DND-41 (cell line): Measurements from ENCODE around the gene UNC45B.

ENCODE experiments used
- ATAC-seq: fragments of 200-7000 bp; cut with Tn5 transposase; 3 replicates; pipeline ENCODE4 v1.9.1; 2021; ENCODE audit warnings: low read depth; ENCODE audit not compliant: insufficient read depth
- DNase-seq: peaks from one replicate; pipeline ENCODE4 v3.0.0-alpha.2; 2020
- H2AFZ ChIP-seq: 2 replicates; pipeline ENCODE4 v1.6.0; 2012; ENCODE audit warnings: low read depth, low read length
- H3K27ac ChIP-seq: 2 replicates; pipeline ENCODE4 v1.5.1; 2012; ENCODE audit warnings: low read length, inconsistent platforms
- H3K27me3 ChIP-seq: fragments of 200-600 bp; sonication (generic); 2 replicates; pipeline ENCODE4 v1.6.0; 2012; ENCODE audit warnings: low read length, mild to moderate bottlenecking, inconsistent platforms; ENCODE audit not compliant: insufficient read depth, poor library complexity
- H3K36me3 ChIP-seq: 2 replicates; pipeline ENCODE4 v1.5.1; 2012; ENCODE audit warnings: low read length, inconsistent platforms; ENCODE audit not compliant: insufficient read depth
- H3K4me1 ChIP-seq: 2 replicates; pipeline ENCODE4 v1.5.1; 2012; ENCODE audit warnings: mild to moderate bottlenecking, low read length; ENCODE audit not compliant: insufficient read depth
- H3K4me2 ChIP-seq: 2 replicates; pipeline ENCODE4 v1.6.0; 2012; ENCODE audit warnings: mild to moderate bottlenecking, moderate library complexity, low read length, inconsistent platforms; ENCODE audit not compliant: insufficient read depth
- H3K4me3 ChIP-seq, 2 experiments: fragments of 200-600 bp in 1 of 2; shearing (Covaris generic) in 1 of 2; 2 replicates each; pipeline ENCODE4 v1.5.1; 2012 to 2016; ENCODE audit warnings: inconsistent platforms in 2 of 2, low read length in 2 of 2, mild to moderate bottlenecking in 2 of 2, low read depth in 1 of 2, moderate library complexity in 1 of 2
- H3K79me2 ChIP-seq: 2 replicates; pipeline ENCODE4 v1.6.0; 2012; ENCODE audit warnings: low read length, inconsistent platforms; ENCODE audit not compliant: insufficient read depth
- H3K9ac ChIP-seq: 2 replicates; pipeline ENCODE4 v1.6.0; 2012; ENCODE audit warnings: low read depth, mild to moderate bottlenecking, inconsistent platforms, low read length, moderate library complexity
- H3K9me3 ChIP-seq: 2 replicates; pipeline ENCODE4 v1.5.1; 2012; ENCODE audit warnings: low read length, moderate library complexity, mild to moderate bottlenecking, inconsistent platforms; ENCODE audit not compliant: insufficient read depth, severe bottlenecking
- H4K20me1 ChIP-seq: 2 replicates; pipeline ENCODE4 v1.6.0; 2012; ENCODE audit warnings: low read length; ENCODE audit not compliant: insufficient read depth
- EZH2 ChIP-seq: IDR thresholded peaks from 3 replicates; pipeline ENCODE4 v1.6.1; 2012; ENCODE audit warnings: borderline replicate concordance, low read depth, mild to moderate bottlenecking, moderate library complexity, low read length, inconsistent platforms; ENCODE audit not compliant: severe bottlenecking
- TF ChIP-seq, protein P1 (sequence below): IDR thresholded peaks from 2 replicates; pipeline ENCODE4 v1.5.1; 2012; ENCODE audit warnings: borderline replicate concordance, low read length, moderate library complexity, mild to moderate bottlenecking; ENCODE audit not compliant: poor library complexity, severe bottlenecking; ENCODE audit errors: extremely low read depth

The UNC45B gene

GRCh38 chr17:35218915-35219314 lies 71.3 kb downstream of the UNC45B start:
- H3K4me3 ChIP-seq, result no peak overlapping the region

GRCh38 chr17:35222452-35222851 lies 74.8 kb downstream of the UNC45B start:
- ATAC-seq (no peak), DNase-seq (no peak)
- no peak overlapping the region for H3K9ac ChIP-seq
- peaks cover 13% of the 10 kb centered on the region for H3K4me1 ChIP-seq
- no peak overlapping the region for H3K4me2 ChIP-seq
- peaks cover 5% of the 10 kb centered on the region for H3K9me3 ChIP-seq
- no peak overlapping the region for H2AFZ ChIP-seq
- peaks cover 8% of the 10 kb centered on the region for H3K27me3 ChIP-seq
- no peak overlapping the region for H3K4me3 ChIP-seq
- no peak overlapping the region for H3K27ac ChIP-seq
- no peak for TF ChIP-seq EZH2
- TF ChIP-seq, protein P1, sequence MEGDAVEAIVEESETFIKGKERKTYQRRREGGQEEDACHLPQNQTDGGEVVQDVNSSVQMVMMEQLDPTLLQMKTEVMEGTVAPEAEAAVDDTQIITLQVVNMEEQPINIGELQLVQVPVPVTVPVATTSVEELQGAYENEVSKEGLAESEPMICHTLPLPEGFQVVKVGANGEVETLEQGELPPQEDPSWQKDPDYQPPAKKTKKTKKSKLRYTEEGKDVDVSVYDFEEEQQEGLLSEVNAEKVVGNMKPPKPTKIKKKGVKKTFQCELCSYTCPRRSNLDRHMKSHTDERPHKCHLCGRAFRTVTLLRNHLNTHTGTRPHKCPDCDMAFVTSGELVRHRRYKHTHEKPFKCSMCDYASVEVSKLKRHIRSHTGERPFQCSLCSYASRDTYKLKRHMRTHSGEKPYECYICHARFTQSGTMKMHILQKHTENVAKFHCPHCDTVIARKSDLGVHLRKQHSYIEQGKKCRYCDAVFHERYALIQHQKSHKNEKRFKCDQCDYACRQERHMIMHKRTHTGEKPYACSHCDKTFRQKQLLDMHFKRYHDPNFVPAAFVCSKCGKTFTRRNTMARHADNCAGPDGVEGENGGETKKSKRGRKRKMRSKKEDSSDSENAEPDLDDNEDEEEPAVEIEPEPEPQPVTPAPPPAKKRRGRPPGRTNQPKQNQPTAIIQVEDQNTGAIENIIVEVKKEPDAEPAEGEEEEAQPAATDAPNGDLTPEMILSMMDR, result no peak
- H3K36me3 ChIP-seq, result no peaks in the 10 kb centered on the region
- H4K20me1 ChIP-seq, result no peaks in the 10 kb centered on the region
- no peaks in the 10 kb centered on the region for H3K79me2 ChIP-seq

More at GRCh38 chr17:35218915-35219314, 71.3 kb downstream of the UNC45B start:
- TF ChIP-seq, protein P1, result no peak
- no peak for TF ChIP-seq EZH2
- peaks cover 5% of the 10 kb centered on the region for H3K27me3 ChIP-seq
- no peak overlapping the region for H3K27ac ChIP-seq
- no peak overlapping the region for H3K4me2 ChIP-seq
- peaks cover 5% of the 10 kb centered on the region for H3K9me3 ChIP-seq
- no peaks in the 10 kb centered on the region for H3K79me2 ChIP-seq
- H3K36me3 ChIP-seq, result no peaks in the 10 kb centered on the region
- peaks cover 44% of the 10 kb centered on the region for H3K4me1 ChIP-seq
- no peaks in the 10 kb centered on the region for H4K20me1 ChIP-seq
- DNase-seq (no peak), ATAC-seq (no peak)
- H2AFZ ChIP-seq, result no peak overlapping the region
- H3K9ac ChIP-seq, result no peak overlapping the region

GRCh38 chr17:35224436-35224835 lies 76.8 kb downstream of the UNC45B start:
- no peaks in the 10 kb centered on the region for H3K4me1 ChIP-seq
- DNase-seq (no peak), ATAC-seq (no peak)
- no peaks in the 10 kb centered on the region for H3K36me3 ChIP-seq
- no peak overlapping the region for H2AFZ ChIP-seq
- H3K9me3 ChIP-seq, result peaks cover 5% of the 10 kb centered on the region
- H3K79me2 ChIP-seq, result no peaks in the 10 kb centered on the region
- TF ChIP-seq, protein P1, result no peak
- TF ChIP-seq EZH2, result no peak
- no peak overlapping the region for H3K9ac ChIP-seq
- no peaks in the 10 kb centered on the region for H4K20me1 ChIP-seq
- H3K4me2 ChIP-seq, result no peak overlapping the region
- no peak overlapping the region for H3K27ac ChIP-seq
- H3K27me3 ChIP-seq, result peaks cover 10% of the 10 kb centered on the region
- H3K4me3 ChIP-seq, result no peak overlapping the region

GRCh38 chr17:35227546-35227945 lies 79.9 kb downstream of the UNC45B start:
- Histone ChIP-seq H3K4me3 (no peak overlapping the region), H3K27ac (no peak overlapping the region), H3K4me2 (no peak overlapping the region), H3K36me3 (no peaks in the 10 kb centered on the region), H3K79me2 (no peaks in the 10 kb centered on the region), H3K27me3 (peaks cover 6% of the 10 kb centered on the region), H3K9me3 (peaks cover 1% of the 10 kb centered on the region), H4K20me1 (no peaks in the 10 kb centered on the region), H3K9ac (no peak overlapping the region), H3K4me1 (no peaks in the 10 kb centered on the region), H2AFZ (no peak overlapping the region)
- TF ChIP-seq, protein P1, result no peak
- TF ChIP-seq EZH2, result no peak
- ATAC-seq, result no peak
- no peak for DNase-seq
